Hematopoietic multipotent progenitor cell treated with erythropoietin and hydrocortisone succinate and interleukin-3 and kit ligand, for 15 days (in vitro differentiated cells): Measurements from ENCODE around the gene PDE2A.

ENCODE experiments used
- DNase-seq: peaks from one replicate; pipeline ENCODE4 v3.0.0-alpha.2; 2015; ENCODE audit warnings: low spot score

PDE2A gene

GRCh38 chr11:72704028-72704782, 30.0 kb upstream of the PDE2A start:
- DNase-seq, result no peak

- DNase-seq, result no peak
Observed at GRCh38 chr11:72703267-72704008, 29.2 kb upstream of the PDE2A start.

GRCh38 chr11:72702577-72703241, 28.5 kb upstream of the PDE2A start:
- DNase-seq, result no peak

GRCh38 chr11:72702096-72702495, 27.9 kb upstream of the PDE2A start:
- no peak for DNase-seq

DNA sequence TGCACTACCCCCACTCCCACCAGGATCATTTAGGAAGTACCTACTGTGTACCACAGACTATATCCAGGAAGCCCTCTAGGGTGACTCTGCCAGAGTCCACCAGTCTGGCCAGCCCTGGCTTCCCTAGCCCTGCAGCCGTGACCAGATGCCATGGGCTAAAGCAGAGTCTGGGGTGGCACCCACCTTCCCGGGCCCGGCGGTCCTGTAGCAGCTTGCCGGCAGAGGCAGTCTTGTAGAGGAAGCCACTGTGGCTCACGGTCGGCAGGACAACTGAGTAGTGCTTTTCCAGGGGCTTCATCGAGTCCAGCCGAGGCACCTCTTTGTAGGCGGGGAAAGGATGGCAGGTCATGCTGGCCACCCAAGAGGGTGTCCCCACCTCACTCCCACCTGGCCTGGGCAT, 27.2 kb upstream of the PDE2A start:
- no peak for DNase-seq

DNA sequence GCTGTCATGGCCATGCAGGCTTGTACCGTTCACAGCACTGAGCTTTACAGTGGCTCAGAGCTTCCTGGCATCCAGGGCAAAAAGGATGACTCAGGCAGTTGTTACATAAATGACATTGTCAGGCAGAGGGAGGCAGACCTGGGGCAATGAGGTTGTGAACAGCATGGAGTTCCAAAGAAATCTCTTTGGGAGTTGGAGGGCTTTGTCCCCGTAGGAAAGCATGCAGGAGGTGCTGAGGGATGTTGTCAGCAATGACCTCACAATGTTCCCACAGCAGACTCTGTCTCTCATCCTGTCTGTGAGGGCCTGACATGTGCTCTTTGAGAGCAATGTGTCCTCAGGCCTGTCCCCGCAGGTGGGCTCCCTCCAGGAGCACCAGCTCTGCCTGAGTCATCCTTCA, 25.9 kb upstream of the PDE2A start:
- no peak for DNase-seq

DNA sequence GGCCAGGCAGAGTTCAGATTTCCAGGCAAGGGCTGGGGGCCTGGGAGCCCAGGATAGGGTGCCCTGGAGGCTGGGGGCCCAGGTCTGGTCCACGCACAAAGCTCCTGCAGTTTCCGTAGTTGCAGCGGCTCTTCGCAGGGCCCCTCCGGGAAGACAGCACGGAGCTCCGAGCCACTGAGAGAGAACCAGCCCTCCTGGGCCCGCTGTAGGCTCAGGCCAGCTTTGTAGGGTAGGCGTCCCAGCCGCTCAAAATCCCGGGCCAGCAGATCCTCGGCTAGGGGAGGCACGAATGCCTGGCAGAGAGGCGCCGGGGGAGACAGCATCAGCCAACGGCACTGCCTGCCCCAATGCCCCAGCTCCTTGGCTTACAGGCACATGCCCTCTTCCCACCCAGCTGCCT, 23.6 kb upstream of the PDE2A start:
- DNase-seq, result no peak

GRCh38 chr11:72696866-72697700, 22.9 kb upstream of the PDE2A start:
- peak; percentile 52 for DNase-seq

DNA sequence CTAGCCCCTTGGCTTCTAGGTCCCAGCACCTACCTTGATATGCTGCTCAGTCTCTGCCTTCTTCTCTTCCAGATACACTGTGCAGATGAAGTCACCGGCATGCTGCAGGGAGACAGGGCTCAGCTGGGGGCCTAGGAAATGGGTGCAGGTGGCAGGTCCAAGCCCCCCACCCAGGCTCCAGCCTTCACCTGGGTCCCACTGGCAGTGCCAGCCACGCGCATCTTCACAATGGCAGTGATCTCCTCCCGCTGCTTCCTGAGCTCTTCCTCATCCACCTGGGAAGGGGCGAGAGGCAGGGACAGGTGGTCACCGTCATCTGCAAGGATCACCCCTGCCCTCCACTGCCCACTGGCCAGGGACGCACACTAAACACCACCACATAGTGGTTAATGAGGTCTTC, 21.1 kb upstream of the PDE2A start:
- no peak for DNase-seq

DNA sequence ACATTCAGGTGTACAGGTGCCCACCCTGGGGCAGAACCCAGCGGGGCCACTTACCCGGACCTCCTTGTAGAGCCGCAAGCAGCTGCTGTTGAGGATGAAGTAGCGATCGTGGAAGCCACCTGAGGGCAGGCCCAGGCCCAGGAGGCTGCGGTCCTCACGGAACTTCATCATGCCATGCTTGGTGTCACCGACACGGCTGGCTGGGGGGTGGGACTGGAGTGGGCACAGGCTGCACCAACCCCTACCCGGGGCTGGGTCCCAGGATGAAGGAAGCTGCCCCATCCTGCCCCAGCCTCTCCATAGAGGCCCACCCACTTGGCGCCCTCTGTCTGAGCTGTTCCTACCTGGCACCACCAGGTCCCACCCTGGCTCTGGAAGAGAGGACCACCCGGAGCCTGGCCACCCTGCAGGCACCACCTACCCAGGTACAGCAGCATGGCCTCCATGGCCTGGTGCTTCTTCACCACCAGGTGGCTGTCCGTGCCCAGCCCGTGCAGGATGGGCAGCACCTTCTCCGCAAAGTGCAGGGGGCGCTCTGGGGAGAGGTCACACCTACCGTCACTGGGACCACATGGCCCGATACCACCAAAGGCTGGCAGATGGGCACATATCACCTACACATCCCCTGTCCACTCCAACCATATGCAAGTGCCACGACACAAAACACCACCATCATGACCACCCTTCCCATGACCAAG, 19.2 kb upstream of the PDE2A start:
- DNase-seq, result no peak

GRCh38 chr11:72692498-72693237, 18.4 kb upstream of the PDE2A start:
- DNase-seq, result no peak

- DNase-seq, result no peak
Observed at GRCh38 chr11:72690166-72690565, 15.9 kb upstream of the PDE2A start.

GRCh38 chr11:72688929-72689328, 14.7 kb upstream of the PDE2A start:
- no peak for DNase-seq

DNA sequence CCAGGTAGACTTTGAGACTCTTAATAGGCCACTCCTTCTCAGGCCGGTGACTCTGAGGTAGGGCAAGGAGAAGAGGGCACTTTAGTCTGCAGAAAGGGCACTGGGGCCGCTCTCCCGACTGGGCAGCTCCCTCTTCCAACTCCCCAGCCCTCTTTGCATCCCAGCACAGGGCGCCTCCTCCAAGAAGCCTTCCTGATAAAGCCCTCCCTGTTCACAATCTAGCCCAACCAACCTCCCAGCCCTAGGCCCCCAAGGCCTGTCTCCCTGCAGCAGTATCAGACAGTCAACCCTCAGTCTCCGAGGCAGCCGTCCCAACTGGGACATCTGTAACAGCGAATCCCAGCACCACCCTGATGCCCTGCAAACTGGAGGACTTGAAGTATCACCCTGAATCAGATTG, 14.3 kb upstream of the PDE2A start:
- DNase-seq, result no peak

GRCh38 chr11:72687326-72687725, 13.1 kb upstream of the PDE2A start:
- DNase-seq, result no peak

GRCh38 chr11:72686639-72687220, 12.5 kb upstream of the PDE2A start:
- DNase-seq, result no peak

DNA sequence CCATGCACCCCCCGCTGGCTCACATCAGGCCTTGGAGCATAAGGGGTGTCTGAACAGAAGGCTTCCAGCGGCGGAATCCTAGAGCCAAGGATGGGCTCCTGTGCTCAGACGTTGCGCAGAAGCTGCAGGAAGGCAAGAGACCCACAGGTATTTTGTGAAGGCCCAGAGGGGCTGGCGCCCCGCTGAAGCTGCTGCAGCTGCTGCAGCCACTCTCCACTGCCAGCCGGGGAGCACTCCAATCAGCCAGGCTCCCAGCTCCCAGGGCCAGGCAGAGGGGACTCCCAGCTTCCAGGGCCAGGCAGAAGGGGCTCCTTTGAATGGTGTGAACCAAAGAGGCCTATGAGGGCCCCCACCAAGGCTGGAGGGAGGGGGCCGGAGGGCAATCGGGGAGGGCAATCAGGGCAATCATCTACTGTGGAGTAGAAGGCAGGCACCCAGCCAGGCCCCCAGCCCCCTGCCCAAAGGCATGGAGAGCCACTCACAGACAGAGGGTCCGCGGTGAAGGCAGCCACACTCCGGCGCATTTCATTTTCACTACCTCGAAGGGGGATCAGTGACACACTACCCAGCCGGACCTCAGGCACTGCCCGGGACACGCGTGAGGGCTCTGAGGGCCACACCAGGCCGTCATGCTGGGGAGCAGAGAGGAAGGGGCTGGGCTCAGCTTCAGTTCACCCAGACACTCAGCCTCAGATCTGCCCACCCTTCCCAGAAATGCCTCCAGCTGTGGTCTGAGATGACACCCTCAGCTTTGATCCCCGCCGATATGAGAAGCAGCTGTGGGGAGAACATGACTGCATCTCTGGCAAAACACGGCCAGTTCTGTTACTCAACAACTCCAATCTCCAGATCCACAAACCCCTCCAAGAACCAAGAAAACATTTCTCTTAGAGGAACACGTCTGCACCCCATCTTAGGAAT, 11.6 kb upstream of the PDE2A start:
- no peak for DNase-seq

- peak; percentile 60 for DNase-seq
Observed at GRCh38 chr11:72684236-72684912, 10.2 kb upstream of the PDE2A start.

GRCh38 chr11:72683782-72684200, 9.6 kb upstream of the PDE2A start:
- DNase-seq, result peak; percentile 54
